ENCODE measurements around the gene ADK. TPM values are rescaled to one million over a fixed set of nuclear protein-coding genes. Genes with fewer than 3 reads are reported as not detected.

The ADK gene
- total and polyA plus RNA-seq, 2 donors (not counting 3 experiments of a cell fraction or from before 2014, with no cell fraction given) = 11.7 to 46.5 TPM

- Histone ChIP-seq H3K4me2 (ENCODE audit: insufficient read depth, low read length) (no peak overlapping the region), H3K27ac (ENCODE audit: insufficient read depth, low read depth, low read length) (no peak overlapping the region), H3K79me2 (ENCODE audit: control insufficient read depth, insufficient read depth, low read length) (peaks cover 23% of the 10 kb centered on the region), H3K27me3 (ENCODE audit: control insufficient read depth in 2 of 2, insufficient read depth in 2 of 2, low read length in 2 of 2) (no peaks in the 10 kb centered on the region), H2AFZ (ENCODE audit: low read depth, low read length) (no peak overlapping the region), H3K4me3 (replicated peaks in 1 of 3; ENCODE audit: insufficient read depth in 1 of 3, low read depth in 1 of 3, low read length in 3 of 3) (no peak overlapping the region), H4K20me1 (replicated peaks; ENCODE audit: control insufficient read depth, extremely low read depth, insufficient read depth, low read length) (no peaks in the 10 kb centered on the region), H3K9me3 (replicated peaks; ENCODE audit: control insufficient read depth, insufficient read depth, low read length) (no peaks in the 10 kb centered on the region), H3K9me1 (replicated peaks; ENCODE audit: control insufficient read depth, extremely low read depth, insufficient read depth, low read length) (no peaks in the 10 kb centered on the region), H3K9ac (replicated peaks; ENCODE audit: extremely low read depth, insufficient read depth, low read length) (no peak overlapping the region), H3K4me1 (ENCODE audit: control insufficient read depth, extremely low read depth, insufficient read depth, low read length) (no peaks in the 10 kb centered on the region), H3K36me3 (ENCODE audit: control insufficient read depth in 2 of 2, extremely low read depth in 1 of 2, insufficient read depth in 2 of 2, low read length in 2 of 2) (no peaks in the 10 kb centered on the region)
- TF ChIP-seq GATA2 (IDR thresholded peaks at IDR 0.05; ENCODE audit: insufficient read depth, insufficient read length, low read depth, low read length) (no peak), EZH2 (IDR thresholded peaks at IDR 0.05; ENCODE audit: borderline replicate concordance, low read depth, low read length, severe bottlenecking) (no peak), JUN (IDR thresholded peaks at IDR 0.05; ENCODE audit: borderline replicate concordance, insufficient read depth, insufficient read length, low read depth) (no peak), POLR2AphosphoS5 (IDR thresholded peaks at IDR 0.05; ENCODE audit: insufficient read depth, low read depth, low read length) (no peak), MAX (IDR thresholded peaks at IDR 0.05; ENCODE audit: insufficient read depth, insufficient read length) (no peak), FOS (IDR thresholded peaks at IDR 0.05; ENCODE audit: borderline replicate concordance, insufficient read depth, low read length) (no peak), MYC (IDR thresholded peaks at IDR 0.05; ENCODE audit: low read depth, low read length) (no peak), POLR2A (IDR thresholded peaks at IDR 0.05; ENCODE audit: low read depth, low read length) (no peak)
- TF ChIP-seq, protein P1, sequence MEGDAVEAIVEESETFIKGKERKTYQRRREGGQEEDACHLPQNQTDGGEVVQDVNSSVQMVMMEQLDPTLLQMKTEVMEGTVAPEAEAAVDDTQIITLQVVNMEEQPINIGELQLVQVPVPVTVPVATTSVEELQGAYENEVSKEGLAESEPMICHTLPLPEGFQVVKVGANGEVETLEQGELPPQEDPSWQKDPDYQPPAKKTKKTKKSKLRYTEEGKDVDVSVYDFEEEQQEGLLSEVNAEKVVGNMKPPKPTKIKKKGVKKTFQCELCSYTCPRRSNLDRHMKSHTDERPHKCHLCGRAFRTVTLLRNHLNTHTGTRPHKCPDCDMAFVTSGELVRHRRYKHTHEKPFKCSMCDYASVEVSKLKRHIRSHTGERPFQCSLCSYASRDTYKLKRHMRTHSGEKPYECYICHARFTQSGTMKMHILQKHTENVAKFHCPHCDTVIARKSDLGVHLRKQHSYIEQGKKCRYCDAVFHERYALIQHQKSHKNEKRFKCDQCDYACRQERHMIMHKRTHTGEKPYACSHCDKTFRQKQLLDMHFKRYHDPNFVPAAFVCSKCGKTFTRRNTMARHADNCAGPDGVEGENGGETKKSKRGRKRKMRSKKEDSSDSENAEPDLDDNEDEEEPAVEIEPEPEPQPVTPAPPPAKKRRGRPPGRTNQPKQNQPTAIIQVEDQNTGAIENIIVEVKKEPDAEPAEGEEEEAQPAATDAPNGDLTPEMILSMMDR (IDR thresholded peaks at IDR 0.05; ENCODE audit: extremely low read depth in 1 of 2, insufficient read depth in 1 of 2, low read depth in 1 of 2, low read length in 2 of 2) = no peak
- no peak for DNase-seq (ENCODE audit: low read depth, low spot score)
- BruUV-seq (replicated peaks) = no TSS peak
- ChIA-PET POLR2A (no interaction called here), CTCF (interaction anchor here (0.8 to 2.0 kb wide), 7 partner anchors 9 to 825 kb away, joined by 3 to 5 read pairs (median 3); no protein-coding TSS in a partner anchor)
- intact Hi-C loops (cut with micrococcal nuclease) = no loop called here
- no peak for FAIRE-seq
- dilution Hi-C loops (cut with MboI; ENCODE audit: extremely low pct_ligation_motif_present, low sequenced_read_pairs) = no loop called here
Measured at GRCh38 chr10:74275755-74276290, 124.8 kb downstream of the ADK start.

Data from endothelial cell of umbilical vein (primary cell).